IPS-NIHi7 (cell line): ENCODE results near the gene NLRP5.
"Not testable (repeated sequence)": the region's sequence is repeated elsewhere in the genome, so short reads cannot be mapped to it uniquely, and the experiment has no call there.

Source experiments
- DNase-seq: peaks from one replicate; pipeline ENCODE4 v3.0.0; 2012; ENCODE audit warnings: mixed read lengths; ENCODE audit errors: extremely low spot score

Gene NLRP5

GRCh38 chr19:56076498-56076897, 89.9 kb downstream of the NLRP5 start:
- DNase-seq, result peak; percentile 63

- DNase-seq, result no peak
Observed at GRCh38 chr19:56079609-56080008, 93.0 kb downstream of the NLRP5 start.

GRCh38 chr19:56080669-56081401, 94.3 kb downstream of the NLRP5 start:
- peak; percentile 90 for DNase-seq

GRCh38 chr19:56083668-56084067, 97.1 kb downstream of the NLRP5 start:
- no peak for DNase-seq

- DNase-seq, result peak; percentile 21
Observed at GRCh38 chr19:56084835-56085536, 98.4 kb downstream of the NLRP5 start.

- peak; percentile 10 for DNase-seq
Observed at GRCh38 chr19:56085571-56086275, 99.1 kb downstream of the NLRP5 start.

- DNase-seq, result no peak
Observed at GRCh38 chr19:56086671-56087430, 100.3 kb downstream of the NLRP5 start.

GRCh38 chr19:56087647-56088496, 101.3 kb downstream of the NLRP5 start:
- DNase-seq, result no peak

- DNase-seq, result no peak
Observed at GRCh38 chr19:56088497-56089215, 102.1 kb downstream of the NLRP5 start.

- DNase-seq, result no peak
Observed at GRCh38 chr19:56089344-56089743, 102.8 kb downstream of the NLRP5 start.

- DNase-seq, result no peak
Observed at GRCh38 chr19:56091066-56091490, 104.5 kb downstream of the NLRP5 start.

- no peak for DNase-seq
Observed at GRCh38 chr19:56091751-56092546, 105.4 kb downstream of the NLRP5 start.

GRCh38 chr19:56092685-56093631, 106.4 kb downstream of the NLRP5 start:
- no peak for DNase-seq

GRCh38 chr19:56094449-56094848, 107.9 kb downstream of the NLRP5 start:
- DNase-seq, result no peak

GRCh38 chr19:56096665-56097064, 110.1 kb downstream of the NLRP5 start:
- DNase-seq, result no peak

- no peak for DNase-seq
Observed at GRCh38 chr19:56097306-56097705, 110.7 kb downstream of the NLRP5 start.

- no peak for DNase-seq
Observed at GRCh38 chr19:56097776-56098175, 111.2 kb downstream of the NLRP5 start.

GRCh38 chr19:56098237-56098636, 111.7 kb downstream of the NLRP5 start:
- DNase-seq, result not testable (repeated sequence)
